Measurements from ENCODE around the gene CNKSR3. TPM values are rescaled to one million over a fixed set of nuclear protein-coding genes. Genes with fewer than 3 reads are reported as not detected.

Gene CNKSR3
- polyA plus RNA-seq, 1 donor from 2014 or later: 3.0 TPM

GRCh38 chr6:154488802-154489437 is 21.6 kb downstream of the CNKSR3 start:
- Histone ChIP-seq H3K79me2 (replicated peaks; ENCODE audit: insufficient read depth, low read length) (no peaks in the 10 kb centered on the region), H3K9me3 (ENCODE audit: low read length) (no peaks in the 10 kb centered on the region), H2AFZ (ENCODE audit: low read depth, low read length) (no peak overlapping the region), H3K9ac (ENCODE audit: low read length) (no peak overlapping the region), H3K27ac (ENCODE audit: low read length) (no peak overlapping the region), H3K9me2 (ENCODE audit: insufficient read depth, low read length) (no peaks in the 10 kb centered on the region), H3K4me2 (ENCODE audit: low read length) (no peak overlapping the region), H4K20me1 (ENCODE audit: insufficient read depth) (no peaks in the 10 kb centered on the region), H3K4me3 (ENCODE audit: low read length) (no peak overlapping the region), H3K27me3 (ENCODE audit: insufficient read depth, low read depth, low read length) (no peaks in the 10 kb centered on the region), H3F3A (ENCODE audit: insufficient read depth, low read length, poor library complexity, severe bottlenecking) (no peaks in the 10 kb centered on the region), H3K36me3 (ENCODE audit: insufficient read depth, low read length) (no peaks in the 10 kb centered on the region)
- TF ChIP-seq MXI1 (conservative IDR thresholded peaks at IDR 0.05; ENCODE audit: poor library complexity, severe bottlenecking) (no peak), CTCF (IDR thresholded peaks at IDR 0.05; ENCODE audit: poor library complexity, severe bottlenecking) (no peak), REST (IDR thresholded peaks at IDR 0.05; ENCODE audit: borderline replicate concordance) (no peak), TAF1 (IDR thresholded peaks at IDR 0.05; ENCODE audit: low read depth) (no peak), SMC3 (conservative IDR thresholded peaks at IDR 0.05; ENCODE audit: poor library complexity) (no peak), POLR2AphosphoS5 (IDR thresholded peaks at IDR 0.05) (no peak), EZH2 (IDR thresholded peaks at IDR 0.05; ENCODE audit: borderline replicate concordance, insufficient read depth, low read length, poor library complexity, severe bottlenecking) (no peak), RAD21 (conservative IDR thresholded peaks at IDR 0.05) (no peak), EP300 (conservative IDR thresholded peaks at IDR 0.05; ENCODE audit: poor library complexity, severe bottlenecking) (no peak)

GRCh38 chr6:154488248-154488593 is 22.3 kb downstream of the CNKSR3 start:
- no peak overlapping the region for H3K4me2 ChIP-seq (ENCODE audit: low read length)
- no peak overlapping the region for H3K9ac ChIP-seq (ENCODE audit: low read length)

More at GRCh38 chr6:154488248-154488593, 22.3 kb downstream of the CNKSR3 start:
- Histone ChIP-seq H4K20me1 (ENCODE audit: insufficient read depth) (no peaks in the 10 kb centered on the region), H3K9me2 (ENCODE audit: insufficient read depth, low read length) (no peaks in the 10 kb centered on the region), H3K79me2 (replicated peaks; ENCODE audit: insufficient read depth, low read length) (no peaks in the 10 kb centered on the region), H2AFZ (ENCODE audit: low read depth, low read length) (no peak overlapping the region), H3K4me3 (ENCODE audit: low read length) (no peak overlapping the region), H3K36me3 (ENCODE audit: insufficient read depth, low read length) (no peaks in the 10 kb centered on the region), H3K9me3 (ENCODE audit: low read length) (no peaks in the 10 kb centered on the region), H3F3A (ENCODE audit: insufficient read depth, low read length, poor library complexity, severe bottlenecking) (no peaks in the 10 kb centered on the region), H3K27me3 (ENCODE audit: insufficient read depth, low read depth, low read length) (no peaks in the 10 kb centered on the region), H3K27ac (ENCODE audit: low read length) (no peak overlapping the region)
- TF ChIP-seq RAD21 (conservative IDR thresholded peaks at IDR 0.05): no peak
- no peak for TF ChIP-seq POLR2AphosphoS5 (IDR thresholded peaks at IDR 0.05)
- TF ChIP-seq CTCF (IDR thresholded peaks at IDR 0.05; ENCODE audit: poor library complexity, severe bottlenecking): no peak
- no peak for TF ChIP-seq MXI1 (conservative IDR thresholded peaks at IDR 0.05; ENCODE audit: poor library complexity, severe bottlenecking)
- TF ChIP-seq EZH2 (IDR thresholded peaks at IDR 0.05; ENCODE audit: borderline replicate concordance, insufficient read depth, low read length, poor library complexity, severe bottlenecking): no peak
- TF ChIP-seq SMC3 (conservative IDR thresholded peaks at IDR 0.05; ENCODE audit: poor library complexity): no peak
- no peak for TF ChIP-seq TAF1 (IDR thresholded peaks at IDR 0.05; ENCODE audit: low read depth)
- no peak for TF ChIP-seq REST (IDR thresholded peaks at IDR 0.05; ENCODE audit: borderline replicate concordance)
- TF ChIP-seq EP300 (conservative IDR thresholded peaks at IDR 0.05; ENCODE audit: poor library complexity, severe bottlenecking): no peak

Measured in neural cell (in vitro differentiated cells).